H1 (cell line): ENCODE results near the gene PMFBP1. TPM values are rescaled to one million over a fixed set of nuclear protein-coding genes. Genes with fewer than 3 reads are reported as not detected.

Source experiments
- CTCF ChIA-PET: fragments of 300-600 bp; sonication (Branson Sonifier 250); formaldehyde crosslinking; loops from one replicate; lab custom pipeline; 2021; ENCODE audit not compliant: partially characterized antibody; lab: Charles Lee
- POLR2A ChIA-PET: fragments of 300-600 bp; sonication (Branson Sonifier 250); formaldehyde crosslinking; loops from one replicate; lab custom pipeline; 2021; ENCODE audit warnings: inconsistent platforms; ENCODE audit not compliant: partially characterized antibody; lab: Charles Lee
- DNase-seq, 2 experiments: peaks; one replicate each; pipeline versions ENCODE4 v3.0.0 to v3.0.0-alpha.2; 2010 to 2022; ENCODE audit warnings: low spot score in 2 of 2, low read depth in 1 of 2, mixed read lengths in 1 of 2
- FAIRE-seq: peaks from 2 replicates; lab custom pipeline; 2011; peaks lifted over from hg19 to GRCh38; lab: Jason Lieb, UNC
- H2AFZ ChIP-seq: 2 replicates; pipeline ENCODE4 v1.8.1; 2012; ENCODE audit warnings: low read length, inconsistent platforms
- H2AK5ac ChIP-seq: 2 replicates; pipeline ENCODE4 v1.6.1; 2013; ENCODE audit warnings: low read depth, low read length
- H2BK120ac ChIP-seq: replicated peaks from 2 replicates; pipeline ENCODE3; 2013; ENCODE audit warnings: low read depth, low read length, inconsistent platforms
- H2BK12ac ChIP-seq: 2 replicates; pipeline ENCODE4 v1.6.1; 2013; ENCODE audit warnings: low read depth, low read length
- H2BK15ac ChIP-seq: 2 replicates; pipeline ENCODE4 v1.6.1; 2013; ENCODE audit warnings: low read length
- H2BK20ac ChIP-seq: 2 replicates; pipeline ENCODE4 v1.6.1; 2013; ENCODE audit warnings: low read length
- H2BK5ac ChIP-seq: 2 replicates; pipeline ENCODE4 v1.6.1; 2013; ENCODE audit warnings: low read depth, low read length
- H3K14ac ChIP-seq: 2 replicates; pipeline ENCODE4 v1.6.1; 2013; ENCODE audit warnings: inconsistent platforms; ENCODE audit not compliant: insufficient read length
- H3K18ac ChIP-seq: 2 replicates; pipeline ENCODE4 v1.6.1; 2013; ENCODE audit warnings: low read length; ENCODE audit errors: extremely low read depth
- H3K23ac ChIP-seq: 2 replicates; pipeline ENCODE4 v1.6.1; 2013; ENCODE audit warnings: inconsistent platforms; ENCODE audit not compliant: insufficient read length
- H3K23me2 ChIP-seq: 2 replicates; pipeline ENCODE4 v1.6.1; 2013; ENCODE audit warnings: low read depth, low read length
- H3K27ac ChIP-seq: 2 replicates; pipeline ENCODE4 v1.6.1; 2011; ENCODE audit warnings: low read depth, low read length, inconsistent platforms
- H3K27me3 ChIP-seq, 4 experiments: replicated peaks in 1 of 4; 1 replicate in 1 of 4; 2 replicates in 3 of 4; pipeline versions ENCODE4 v1.6.1 to v1.8.1; 2011 to 2013; ENCODE audit warnings: low read length in 3 of 4, mild to moderate bottlenecking in 3 of 4, inconsistent platforms in 2 of 4, mixed read lengths in 2 of 4, moderate library complexity in 1 of 4; ENCODE audit not compliant: control insufficient read depth in 3 of 4, insufficient read depth in 3 of 4; ENCODE audit errors: extremely low read depth in 1 of 4
- H3K36me3 ChIP-seq, 4 experiments: 2 replicates each; pipeline versions ENCODE4 v1.6.1 to v1.8.1; 2011 to 2013; ENCODE audit warnings: mild to moderate bottlenecking in 4 of 4, low read length in 3 of 4, moderate library complexity in 2 of 4, control low read depth in 1 of 4, inconsistent platforms in 1 of 4; ENCODE audit not compliant: insufficient read depth in 4 of 4, control insufficient read depth in 2 of 4
- H3K4ac ChIP-seq: replicated peaks from 2 replicates; pipeline ENCODE3; 2013; ENCODE audit warnings: low read length, low read depth, mixed read lengths, inconsistent platforms; ENCODE audit not compliant: insufficient read length
- H3K4me1 ChIP-seq, 4 experiments: replicated peaks in 1 of 4; 1 replicate in 1 of 4; 2 replicates in 3 of 4; pipeline versions ENCODE4 v1.6.1 to v1.8.1; 2011 to 2013; ENCODE audit warnings: low read length in 3 of 4, inconsistent platforms in 2 of 4, mixed read lengths in 1 of 4; ENCODE audit not compliant: insufficient read depth in 4 of 4, control insufficient read depth in 3 of 4
- H3K4me2 ChIP-seq, 2 experiments: 2 replicates each; pipeline versions ENCODE4 v1.6.1 to v1.8.1; 2011 to 2013; ENCODE audit warnings: low read depth in 2 of 2, low read length in 2 of 2, control low read depth in 1 of 2, inconsistent platforms in 1 of 2, mild to moderate bottlenecking in 1 of 2; ENCODE audit not compliant: insufficient read depth in 1 of 2
- H3K4me3 ChIP-seq, 4 experiments: fragments of 200-600, 300-600 bp in 1 of 4; sonication (generic), shearing (Covaris generic), sonication (Bioruptor Twin) in 1 of 4; 2 replicates each; pipeline versions ENCODE4 v1.5.1 to v1.8.1; 2011 to 2016; ENCODE audit warnings: low read length in 4 of 4, low read depth in 3 of 4, control low read depth in 2 of 4, inconsistent platforms in 2 of 4, mild to moderate bottlenecking in 2 of 4, mixed read lengths in 1 of 4, moderate library complexity in 1 of 4; ENCODE audit not compliant: insufficient read depth in 2 of 4; ENCODE audit errors: extremely low read depth in 1 of 4
- H3K56ac ChIP-seq: replicated peaks from 2 replicates; pipeline ENCODE3; 2013; ENCODE audit warnings: low read depth, mild to moderate bottlenecking, mixed read lengths, low read length, inconsistent platforms; ENCODE audit not compliant: insufficient read length
- H3K79me1 ChIP-seq: 2 replicates; pipeline ENCODE4 v1.6.1; 2013; ENCODE audit warnings: low read depth, low read length, control low read depth
- H3K79me2 ChIP-seq, 2 experiments: 2 replicates each; pipeline versions ENCODE4 v1.6.1 to v1.8.1; 2012 to 2013; ENCODE audit warnings: low read length in 2 of 2, mild to moderate bottlenecking in 2 of 2, inconsistent platforms in 1 of 2; ENCODE audit not compliant: insufficient read depth in 2 of 2, control insufficient read depth in 1 of 2
- H3K9ac ChIP-seq, 4 experiments: replicated peaks in 1 of 4; 1 replicate in 1 of 4; 2 replicates in 3 of 4; pipeline versions ENCODE4 v1.6.1 to v1.8.1; 2011 to 2013; ENCODE audit warnings: low read depth in 3 of 4, low read length in 3 of 4, control low read depth in 2 of 4, mild to moderate bottlenecking in 2 of 4, moderate library complexity in 2 of 4, inconsistent platforms in 1 of 4; ENCODE audit errors: extremely low read depth in 1 of 4
- H3K9me3 ChIP-seq, 2 experiments: 2 replicates each; pipeline versions ENCODE4 v1.6.1 to v1.8.1; 2012 to 2013; ENCODE audit warnings: mild to moderate bottlenecking in 2 of 2, moderate library complexity in 2 of 2, control low read depth in 1 of 2, inconsistent platforms in 1 of 2, low read depth in 1 of 2, low read length in 1 of 2, mixed read lengths in 1 of 2; ENCODE audit not compliant: insufficient read depth in 2 of 2
- H4K20me1 ChIP-seq, 2 experiments: replicated peaks in 1 of 2; 2 replicates each; pipeline versions ENCODE3 to v1.8.1; 2011 to 2013; ENCODE audit warnings: inconsistent platforms in 2 of 2, low read length in 2 of 2, mild to moderate bottlenecking in 1 of 2; ENCODE audit not compliant: insufficient read depth in 2 of 2, control insufficient read depth in 1 of 2
- H4K5ac ChIP-seq: 2 replicates; pipeline ENCODE4 v1.6.1; 2013; ENCODE audit warnings: low read length, low read depth, mixed read lengths, inconsistent platforms; ENCODE audit not compliant: insufficient read length
- H4K8ac ChIP-seq: 2 replicates; pipeline ENCODE4 v1.8.0; 2013; ENCODE audit warnings: mild to moderate bottlenecking, moderate library complexity, low read length, inconsistent platforms; ENCODE audit not compliant: insufficient read depth; ENCODE audit errors: extremely low read depth
- H4K91ac ChIP-seq: replicated peaks from 2 replicates; pipeline ENCODE3; 2013; ENCODE audit warnings: low read length, mixed read lengths, inconsistent platforms; ENCODE audit not compliant: insufficient read length
- CBX5 ChIP-seq: fragments of 300-800, 300-1000 bp; sonication (generic); IDR thresholded peaks from 2 replicates; pipeline ENCODE4 v1.7.1; 2016; ENCODE audit warnings: antibody characterized with exemption, low read length, low read depth
- KDM1A ChIP-seq: fragments of 200-600, 300-600 bp; sonication (generic); IDR thresholded peaks from 2 replicates; pipeline ENCODE4 v1.7.1; 2016; ENCODE audit warnings: mild to moderate bottlenecking, low read length, borderline replicate concordance
- SIRT6 ChIP-seq: IDR thresholded peaks from one replicate; pipeline ENCODE4 v1.7.1; 2012; ENCODE audit warnings: low read length, inconsistent platforms
- WGBS, 2 experiments: shearing (Covaris generic) in 1 of 2; methylation state at CpG; one replicate each; pipeline versions ENCODE4 v1.1.6 to v1.1.7; 2013 to 2015; ENCODE audit warnings: low lambda C conversion rate in 2 of 2, mixed read lengths in 2 of 2, inconsistent platforms in 1 of 2, low coverage in 1 of 2, missing lambda C conversion rate in 1 of 2; ENCODE audit not compliant: insufficient replicate concordance in 2 of 2, insufficient coverage in 1 of 2, insufficient read length in 1 of 2; ENCODE audit errors: extremely low coverage in 1 of 2, missing lambda C conversion rate in 1 of 2; 5-methylcytosine and 5-hydroxymethylcytosine counted together
- polyA plus RNA-seq, 7 experiments: library from polyadenylated mRNA; depleted of rRNA in 3 of 7; stranded (reverse) in 5 of 7; unstranded in 2 of 7; fragments of >200 nt in 5 of 7; fragments of 200-250 nt in 2 of 7; gene quantifications; 1 replicate in 5 of 7; 2 replicates in 1 of 7; 4 replicates in 1 of 7; pipeline versions ENCODE4 v1.2.1 to v1.2.3, GENCODE V29; 2011 to 2013; ENCODE audit warnings: missing spikeins in 2 of 7, mixed read lengths in 2 of 7
- total RNA-seq: library from RNA; stranded (reverse); fragmentation: NEBNext Ultra II Directional; extraction: Animal tissue kit (Norgen Biotek cat#: 25700); gene quantifications from 2 replicates; pipeline ENCODE4 v1.2.1, GENCODE V29; 2021

Gene PMFBP1
- total and polyA plus RNA-seq, 2 of the 8 experiments (the other 6 are each of a cell fraction or from before 2014, with no cell fraction given): 0.32 to 1.6 TPM

DNA sequence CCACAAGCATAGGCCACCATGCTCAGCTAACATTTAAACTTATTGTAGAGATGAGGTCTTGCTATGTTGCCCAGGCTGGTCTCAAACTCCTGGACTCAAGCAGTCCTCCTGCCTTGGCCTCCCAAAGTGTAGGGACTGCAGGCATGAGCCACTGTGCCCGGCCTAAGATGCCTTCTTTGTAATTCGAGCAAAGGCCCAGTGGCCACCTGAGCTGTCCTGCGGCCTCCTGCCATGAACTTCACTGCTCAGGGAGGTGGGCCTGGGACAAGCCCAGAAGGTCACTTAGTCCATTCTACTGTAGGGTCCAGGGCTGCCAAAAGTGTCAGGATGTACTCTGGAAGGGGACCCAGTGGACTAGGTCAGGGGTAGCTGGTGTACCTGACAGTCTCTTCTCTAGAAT is 47.8 kb downstream of the PMFBP1 start:
- Histone ChIP-seq H2AK5ac (0 out of 2 replicates have a peak overlapping the region, but pooled peaks have one; percentile 14), H2BK12ac (no peak overlapping the region), H2BK15ac (no peak overlapping the region), H3K18ac (no peak overlapping the region), H4K8ac (no peak overlapping the region), H2AFZ (no peak overlapping the region), H2BK20ac (no peak overlapping the region), H3K4me1 (peaks cover 0 to 4% (median 0%) of the 10 kb centered on the region in 4 experiments; a peak in 3 of 7 replicates), H3K36me3 (no peaks in the 10 kb centered on the region), H3K9me3 (no peaks in the 10 kb centered on the region), H4K5ac (no peak overlapping the region), H3K23ac (no peak overlapping the region), H3K4me3 (no peak overlapping the region), H3K56ac (no peak overlapping the region), H3K9ac (no peak overlapping the region), H3K27me3 (no peaks in the 10 kb centered on the region), H3K14ac (no peak overlapping the region), H3K79me1 (no peaks in the 10 kb centered on the region)
- DNase-seq: peak in 1 of 2 experiments; percentile 13
- 92% methylated on average over 3 of the region's 3 CpGs; no CpG with 5 or more reads in 1 of the 2 experiments for WGBS, 2 experiments
- CTCF ChIA-PET: interaction anchor here (0.6 to 4.2 kb wide), 34 partner anchors 10 to 1048 kb away, joined by 3 to 43 read pairs (median 4); no protein-coding TSS in a partner anchor
- POLR2A ChIA-PET: interaction anchor here (0.9 to 2.3 kb wide), 3 partner anchors 27 to 288 kb away, joined by 3 to 8 read pairs (median 4); partner anchors contain the start of genes DHX38 and TXNL4B
- no peak for TF ChIP-seq CBX5
- TF ChIP-seq SIRT6: no peak
- TF ChIP-seq KDM1A: no peak
- TF ChIP-seq, all 59 proteins: peak for 0
- Histone ChIP-seq H3K4me2 (no peak overlapping the region), H3K4ac (no peak overlapping the region), H3K23me2 (no peaks in the 10 kb centered on the region), H2BK5ac (no peak overlapping the region), H2BK120ac (no peak overlapping the region), H3K27ac (no peak overlapping the region), H3K79me2 (no peaks in the 10 kb centered on the region), H4K91ac (no peak overlapping the region), H4K20me1 (no peaks in the 10 kb centered on the region)
- FAIRE-seq: no peak
